Cardiac fibroblast (primary cell): ENCODE data around the gene GRAMD1C.

ENCODE experiments used
- DNase-seq, 2 donors: peaks; one replicate each; pipeline versions ENCODE4 v3.0.0 to v3.0.0-alpha.2; 2010; ENCODE audit warnings: low read depth in 2 of 2
- H3K4me3 ChIP-seq, 2 donors: replicated peaks in 1 of 2; 1 replicate in 1 of 2; 2 replicates in 1 of 2; pipeline ENCODE4 v1.5.1; 2011; ENCODE audit warnings: low read depth in 2 of 2, low read length in 2 of 2, mild to moderate bottlenecking in 2 of 2, moderate library complexity in 1 of 2
- CTCF ChIP-seq: IDR thresholded peaks from one replicate; pipeline ENCODE4 v1.5.1; 2011; ENCODE audit warnings: low read depth, mild to moderate bottlenecking, low read length, inconsistent platforms

GRAMD1C gene

GRCh38 chr3:113838631-113839209 lies at the start of gene GRAMD1C:
TSS of gene GRAMD1C (plus strand) at chr3:113838788. CDS start at chr3:113838910, 122 bp downstream.
- peak; percentile 88 for TF ChIP-seq CTCF
- DNase-seq = peak; percentile 89 to 95
- H3K4me3 ChIP-seq = peak within 1 kb of the TSS; percentile 66 to 68

DNA sequence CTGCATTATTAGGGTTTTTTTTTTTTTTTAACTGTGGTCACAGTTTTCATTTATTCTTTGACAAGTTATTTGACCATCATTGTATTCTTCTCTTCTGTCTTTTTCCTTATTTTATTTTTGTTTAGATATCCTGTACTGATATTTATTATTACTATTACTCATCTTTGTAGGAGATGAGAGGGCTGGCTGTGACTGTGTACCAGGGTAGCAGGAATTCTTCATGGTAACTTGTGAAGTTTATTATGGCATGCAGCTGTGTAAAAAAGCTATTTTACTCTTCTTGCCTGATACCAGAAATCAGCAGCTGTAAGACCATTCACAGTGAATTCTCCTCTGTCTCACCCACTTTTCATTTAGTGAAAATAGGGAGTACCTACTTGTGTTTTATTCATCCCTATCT lies 47.2 kb upstream of the GRAMD1C start:
- TF ChIP-seq CTCF = no peak
- peak in 1 of 2 donors; percentile 30 for DNase-seq
- H3K4me3 ChIP-seq = no peak overlapping the region

DNA sequence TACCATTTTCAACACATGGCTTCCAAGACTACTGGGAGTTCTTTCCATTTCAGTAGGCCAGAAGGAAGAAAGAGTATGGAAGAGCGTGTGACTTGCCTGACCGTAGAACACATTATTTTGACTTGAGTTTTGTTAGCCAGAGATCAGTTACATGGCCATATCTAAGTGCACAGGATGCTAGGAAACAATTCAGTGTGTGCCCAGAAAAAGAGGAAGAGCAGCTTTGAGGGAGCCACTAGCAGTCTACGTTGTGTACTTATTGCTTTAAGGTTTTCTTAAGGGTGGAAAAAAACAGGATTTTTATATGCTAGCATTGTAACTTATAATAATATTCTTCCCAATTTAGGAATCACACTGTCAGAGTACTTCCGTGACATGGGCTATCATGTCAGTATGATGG lies 44.1 kb upstream of the GRAMD1C start:
- no peak for DNase-seq
- H3K4me3 ChIP-seq = no peak overlapping the region
- no peak for TF ChIP-seq CTCF

DNA sequence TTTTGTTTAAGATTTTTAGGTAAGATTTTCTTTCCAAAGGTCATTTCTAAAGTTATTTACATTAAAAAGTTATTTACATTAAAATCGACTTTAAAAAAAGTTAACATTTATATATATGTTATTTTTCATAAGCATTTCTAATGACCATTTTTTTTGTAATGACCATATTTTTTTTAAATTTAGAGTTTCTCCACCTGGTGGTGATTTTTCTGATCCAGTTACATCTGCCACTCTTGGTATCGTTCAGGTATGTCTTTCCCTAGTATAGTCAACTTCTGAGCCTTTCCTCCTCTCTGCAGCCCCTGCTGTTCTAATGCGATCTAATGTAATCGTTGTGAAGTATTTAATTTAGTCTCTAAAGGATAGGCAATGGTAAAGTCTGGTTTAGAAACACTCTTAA lies 42.9 kb upstream of the GRAMD1C start:
- DNase-seq = no peak
- TF ChIP-seq CTCF = no peak

GRCh38 chr3:113802795-113803455 lies 35.7 kb upstream of the GRAMD1C start:
- no peak for DNase-seq
- H3K4me3 ChIP-seq = no peak overlapping the region
- no peak for TF ChIP-seq CTCF

More for the DNA sequence above, 42.9 kb upstream of the GRAMD1C start:
- H3K4me3 ChIP-seq = no peak overlapping the region

- no peak overlapping the region for H3K4me3 ChIP-seq
- DNase-seq = no peak
- no peak for TF ChIP-seq CTCF
These were observed 33.9 kb upstream of the GRAMD1C start for GRCh38 chr3:113804661-113805060.
